Ectodermal cell (in vitro differentiated cells): ENCODE data around the gene IBA57.
"Not testable (repeated sequence)": the region's sequence is repeated elsewhere in the genome, so short reads cannot be mapped to it uniquely, and the experiment has no call there.

Source experiments
- H3K27ac ChIP-seq: 2 replicates; pipeline ENCODE4 v1.7.0; 2013; ENCODE audit warnings: mild to moderate bottlenecking, low read depth, low read length; ENCODE audit not compliant: insufficient read depth, poor library complexity, severe bottlenecking
- H3K27me3 ChIP-seq: 2 replicates; pipeline ENCODE4 v1.7.0; 2013; ENCODE audit warnings: mild to moderate bottlenecking, low read length; ENCODE audit not compliant: insufficient read depth, control insufficient read depth, poor library complexity, severe bottlenecking
- H3K36me3 ChIP-seq: one replicate; pipeline ENCODE4 v1.7.0; 2013; ENCODE audit warnings: low read length; ENCODE audit not compliant: control insufficient read depth, insufficient read depth
- H3K4me1 ChIP-seq: one replicate; pipeline ENCODE4 v1.7.0; 2013; ENCODE audit warnings: low read length; ENCODE audit not compliant: control insufficient read depth, insufficient read depth
- H3K4me3 ChIP-seq: 2 replicates; pipeline ENCODE4 v1.7.0; 2013; ENCODE audit warnings: low read depth, low read length, control low read depth; ENCODE audit not compliant: insufficient read depth
- H3K9me3 ChIP-seq: 2 replicates; pipeline ENCODE4 v1.7.0; 2013; ENCODE audit warnings: mild to moderate bottlenecking, low read length, moderate library complexity; ENCODE audit not compliant: control insufficient read depth
- WGBS, 2 experiments: methylation state at CpG; one replicate each; pipeline ENCODE4 v1.1.7; 2013; ENCODE audit warnings: missing lambda C conversion rate in 2 of 2; 5-methylcytosine and 5-hydroxymethylcytosine counted together

IBA57 gene

DNA sequence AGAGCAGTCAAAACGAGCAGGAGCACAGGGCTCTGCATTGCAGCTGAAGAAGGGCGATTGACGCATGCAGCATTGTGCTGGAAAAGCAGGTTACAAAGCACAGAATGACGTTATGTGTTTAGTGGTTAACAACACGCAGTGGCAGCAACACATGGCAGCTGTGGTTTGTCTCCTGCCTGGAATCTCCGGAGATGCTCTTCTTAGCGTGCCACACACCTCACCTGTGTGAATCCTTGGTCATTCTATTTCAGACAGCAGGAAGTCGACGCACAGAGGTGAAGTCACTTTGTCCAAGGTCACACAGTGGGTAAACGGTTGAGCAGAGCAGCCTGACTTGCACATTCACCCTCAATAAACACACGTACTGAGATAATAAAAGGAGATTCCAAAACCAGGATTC is 56.9 kb downstream of the IBA57 start:
- H3K36me3 ChIP-seq: peaks cover 36% of the 10 kb centered on the region
- no peak overlapping the region for H3K4me3 ChIP-seq
- WGBS, 2 experiments: 95% methylated on average over 11 of the region's 11 CpGs
- no peaks in the 10 kb centered on the region for H3K9me3 ChIP-seq
- no peaks in the 10 kb centered on the region for H3K4me1 ChIP-seq
- H3K27me3 ChIP-seq: no peaks in the 10 kb centered on the region
- no peak overlapping the region for H3K27ac ChIP-seq

GRCh38 chr1:228224198-228225164 is 58.9 kb downstream of the IBA57 start:
- Histone ChIP-seq H3K27me3 (no peaks in the 10 kb centered on the region), H3K27ac (no peak overlapping the region), H3K36me3 (peaks cover 38% of the 10 kb centered on the region), H3K9me3 (no peaks in the 10 kb centered on the region), H3K4me1 (no peaks in the 10 kb centered on the region), H3K4me3 (no peak overlapping the region)
- WGBS, 2 experiments: 96 to 97% methylated on average over 16 of the region's 16 CpGs

DNA sequence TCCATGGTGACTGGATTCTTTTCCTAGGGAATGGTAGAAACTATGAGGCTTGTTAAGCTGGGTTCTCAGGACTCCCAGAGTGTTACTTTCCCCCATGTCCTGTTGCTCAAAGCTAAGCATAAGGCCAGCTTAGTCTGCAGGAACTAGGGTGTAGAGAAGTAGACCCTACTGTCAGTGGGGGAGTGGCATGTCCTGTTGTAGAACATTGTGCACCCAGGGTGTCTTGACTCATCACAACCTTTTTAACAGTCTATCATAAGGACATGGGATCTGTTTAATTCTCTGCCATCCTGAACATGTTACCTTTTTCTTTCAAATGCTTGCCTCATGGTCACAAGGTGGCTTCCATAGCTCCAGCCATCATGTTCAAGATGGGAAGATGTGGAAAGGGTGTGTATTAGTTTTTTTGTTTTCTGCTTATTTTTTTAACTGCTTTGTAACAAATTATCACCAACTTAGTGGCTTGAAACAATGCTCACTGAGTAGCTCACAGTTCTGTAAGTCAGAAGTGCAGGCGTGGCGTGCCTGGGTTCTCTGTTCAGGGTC is 59.6 kb downstream of the IBA57 start:
- H3K4me3 ChIP-seq: no peak overlapping the region
- 2 to 4% methylated on average over 2 of the region's 2 CpGs for WGBS, 2 experiments
- H3K27me3 ChIP-seq: no peaks in the 10 kb centered on the region
- H3K27ac ChIP-seq: no peak overlapping the region
- no peaks in the 10 kb centered on the region for H3K4me1 ChIP-seq
- H3K36me3 ChIP-seq: peaks cover 31% of the 10 kb centered on the region
- no peaks in the 10 kb centered on the region for H3K9me3 ChIP-seq

DNA sequence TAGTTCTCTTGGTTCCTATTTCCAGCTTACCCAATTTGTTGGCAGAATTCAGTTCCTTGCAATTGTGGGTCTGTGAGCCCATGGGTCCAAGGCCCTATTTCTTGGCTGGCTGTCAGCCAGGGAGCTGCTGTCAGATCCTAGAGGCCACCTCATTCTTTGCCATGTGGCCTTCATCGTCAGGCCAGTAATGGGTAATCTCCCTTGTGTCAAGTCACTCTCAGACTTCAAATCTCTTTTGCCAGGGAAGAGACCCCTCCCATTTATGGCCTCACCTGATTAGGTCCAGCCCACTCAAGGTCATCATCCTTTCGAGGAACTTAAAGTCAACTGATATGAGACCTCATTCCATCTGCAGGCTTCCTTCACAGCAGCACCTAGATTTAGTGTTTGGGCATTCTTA is 60.1 kb downstream of the IBA57 start:
- 93 to 94% methylated on average over 2 of the region's 2 CpGs for WGBS, 2 experiments

GRCh38 chr1:228226141-228226874 is 60.7 kb downstream of the IBA57 start:
- H3K36me3 ChIP-seq: peaks cover 28% of the 10 kb centered on the region
- H3K27ac ChIP-seq: no peak overlapping the region
- 97 to 98% methylated on average over 7 of the region's 7 CpGs for WGBS, 2 experiments
- no peaks in the 10 kb centered on the region for H3K4me1 ChIP-seq
- H3K27me3 ChIP-seq: no peaks in the 10 kb centered on the region
- H3K9me3 ChIP-seq: no peaks in the 10 kb centered on the region
- H3K4me3 ChIP-seq: no peak overlapping the region

More for the DNA sequence above, 60.1 kb downstream of the IBA57 start:
- peaks cover 28% of the 10 kb centered on the region for H3K36me3 ChIP-seq
- H3K27me3 ChIP-seq: no peaks in the 10 kb centered on the region
- no peaks in the 10 kb centered on the region for H3K4me1 ChIP-seq
- H3K27ac ChIP-seq: no peak overlapping the region
- no peak overlapping the region for H3K4me3 ChIP-seq
- no peaks in the 10 kb centered on the region for H3K9me3 ChIP-seq

- H3K4me1 ChIP-seq: no peaks in the 10 kb centered on the region
- H3K4me3 ChIP-seq: no peak overlapping the region
- no peak overlapping the region for H3K27ac ChIP-seq
- H3K27me3 ChIP-seq: no peaks in the 10 kb centered on the region
- 89 to 91% methylated on average over 10 of the region's 10 CpGs for WGBS, 2 experiments
- H3K9me3 ChIP-seq: no peaks in the 10 kb centered on the region
- H3K36me3 ChIP-seq: peaks cover 28% of the 10 kb centered on the region
Observed at GRCh38 chr1:228226956-228227791, 61.6 kb downstream of the IBA57 start.

DNA sequence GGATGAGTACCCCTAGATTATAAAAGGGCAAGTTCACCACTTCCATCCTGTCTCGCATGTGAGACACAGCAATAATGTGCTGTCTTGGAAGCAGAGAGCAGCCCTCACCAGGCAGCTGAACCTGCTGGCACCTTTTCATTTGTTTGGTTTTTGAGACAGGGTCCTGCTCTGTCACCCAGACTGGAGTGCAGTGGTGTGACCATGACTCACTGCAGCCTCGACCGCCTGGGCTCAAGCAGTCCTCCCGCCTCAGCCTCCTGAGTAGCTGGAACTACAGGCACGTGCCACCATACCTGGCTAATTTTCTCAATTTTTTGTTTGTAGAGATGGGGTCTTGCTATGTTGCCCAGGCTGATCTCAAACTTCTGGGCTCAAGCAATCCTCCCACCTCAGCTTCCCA is 62.5 kb downstream of the IBA57 start:
- H3K4me1 ChIP-seq, H3K27me3 ChIP-seq, H3K9me3 ChIP-seq, H3K4me3 ChIP-seq, H3K27ac ChIP-seq: not testable (repeated sequence)
- 99% methylated on average over 5 of the region's 5 CpGs for WGBS, 2 experiments
- H3K36me3 ChIP-seq: peaks cover 28% of the 10 kb centered on the region

- H3K9me3 ChIP-seq: no peaks in the 10 kb centered on the region
- no peaks in the 10 kb centered on the region for H3K27me3 ChIP-seq
- WGBS, 2 experiments: 96 to 98% methylated on average over 4 to 5 of the region's 5 CpGs
- H3K27ac ChIP-seq: no peak overlapping the region
- H3K4me3 ChIP-seq: no peak overlapping the region
- peaks cover 28% of the 10 kb centered on the region for H3K36me3 ChIP-seq
- H3K4me1 ChIP-seq: no peaks in the 10 kb centered on the region
Observed at GRCh38 chr1:228228601-228229074, 63.0 kb downstream of the IBA57 start.

DNA sequence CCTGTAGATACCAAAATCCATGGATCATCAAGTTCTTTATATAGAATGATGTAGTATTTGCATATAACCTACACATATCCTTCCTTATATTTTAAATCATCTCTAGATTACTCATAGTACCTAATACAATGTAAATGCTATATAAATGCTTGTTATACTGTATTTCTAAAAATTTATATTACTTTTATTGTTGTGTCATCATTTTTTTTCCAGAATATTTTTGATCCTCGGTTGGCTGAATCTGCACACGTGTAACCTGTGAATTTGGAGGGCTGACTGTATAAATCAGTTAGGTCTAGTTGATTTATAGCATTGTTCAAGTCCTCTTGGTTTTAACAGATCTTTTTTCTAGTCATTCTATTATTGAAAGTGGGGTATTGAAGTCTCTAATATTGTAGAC is 65.6 kb downstream of the IBA57 start:
- peaks cover 10% of the 10 kb centered on the region for H3K36me3 ChIP-seq
- no peaks in the 10 kb centered on the region for H3K9me3 ChIP-seq
- no peak overlapping the region for H3K27ac ChIP-seq
- no peak overlapping the region for H3K4me3 ChIP-seq
- H3K27me3 ChIP-seq: no peaks in the 10 kb centered on the region
- WGBS, 2 experiments: 91 to 98% methylated on average over 2 of the region's 2 CpGs
- no peaks in the 10 kb centered on the region for H3K4me1 ChIP-seq
